Measurements from ENCODE around the gene CNOT3.

CNOT3 gene

DNA sequence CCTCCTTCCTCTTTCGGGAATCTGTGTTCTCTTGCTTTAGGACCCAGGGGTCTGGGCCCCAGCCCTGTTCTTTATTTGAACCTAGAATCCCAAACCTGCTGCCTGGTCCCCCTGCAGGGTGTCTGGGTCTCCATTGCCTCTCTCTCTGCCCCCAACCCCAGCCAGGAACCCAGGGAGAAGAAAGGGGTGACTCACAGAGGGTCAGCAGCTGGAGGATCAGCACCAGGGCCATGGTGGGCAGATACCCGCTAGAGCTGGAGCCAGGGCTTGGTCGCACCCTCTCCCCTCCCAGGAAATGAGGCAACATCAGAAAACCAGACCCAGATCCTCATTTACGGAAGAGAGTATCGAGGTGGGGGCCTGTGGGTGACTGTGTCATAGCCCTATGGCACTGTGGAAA, 37.0 kb upstream of the CNOT3 start, which contains the start of gene OSCAR:
Gene OSCAR, minus strand, starts transcription at position 243 of the 400 bp plus-strand sequence. Its CDS starts 11 bp downstream, at position 232.
- TF ChIP-seq, protein P1, sequence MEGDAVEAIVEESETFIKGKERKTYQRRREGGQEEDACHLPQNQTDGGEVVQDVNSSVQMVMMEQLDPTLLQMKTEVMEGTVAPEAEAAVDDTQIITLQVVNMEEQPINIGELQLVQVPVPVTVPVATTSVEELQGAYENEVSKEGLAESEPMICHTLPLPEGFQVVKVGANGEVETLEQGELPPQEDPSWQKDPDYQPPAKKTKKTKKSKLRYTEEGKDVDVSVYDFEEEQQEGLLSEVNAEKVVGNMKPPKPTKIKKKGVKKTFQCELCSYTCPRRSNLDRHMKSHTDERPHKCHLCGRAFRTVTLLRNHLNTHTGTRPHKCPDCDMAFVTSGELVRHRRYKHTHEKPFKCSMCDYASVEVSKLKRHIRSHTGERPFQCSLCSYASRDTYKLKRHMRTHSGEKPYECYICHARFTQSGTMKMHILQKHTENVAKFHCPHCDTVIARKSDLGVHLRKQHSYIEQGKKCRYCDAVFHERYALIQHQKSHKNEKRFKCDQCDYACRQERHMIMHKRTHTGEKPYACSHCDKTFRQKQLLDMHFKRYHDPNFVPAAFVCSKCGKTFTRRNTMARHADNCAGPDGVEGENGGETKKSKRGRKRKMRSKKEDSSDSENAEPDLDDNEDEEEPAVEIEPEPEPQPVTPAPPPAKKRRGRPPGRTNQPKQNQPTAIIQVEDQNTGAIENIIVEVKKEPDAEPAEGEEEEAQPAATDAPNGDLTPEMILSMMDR (conservative IDR thresholded peaks at IDR 0.05; ENCODE audit: control insufficient read depth, insufficient read depth, low read depth, low read length): no peak
- H3K4me3 ChIP-seq (ENCODE audit: control insufficient read depth, low read depth, low read length): no peak within 1 kb of the TSS
- no peak for DNase-seq (ENCODE audit: low read depth)

DNA sequence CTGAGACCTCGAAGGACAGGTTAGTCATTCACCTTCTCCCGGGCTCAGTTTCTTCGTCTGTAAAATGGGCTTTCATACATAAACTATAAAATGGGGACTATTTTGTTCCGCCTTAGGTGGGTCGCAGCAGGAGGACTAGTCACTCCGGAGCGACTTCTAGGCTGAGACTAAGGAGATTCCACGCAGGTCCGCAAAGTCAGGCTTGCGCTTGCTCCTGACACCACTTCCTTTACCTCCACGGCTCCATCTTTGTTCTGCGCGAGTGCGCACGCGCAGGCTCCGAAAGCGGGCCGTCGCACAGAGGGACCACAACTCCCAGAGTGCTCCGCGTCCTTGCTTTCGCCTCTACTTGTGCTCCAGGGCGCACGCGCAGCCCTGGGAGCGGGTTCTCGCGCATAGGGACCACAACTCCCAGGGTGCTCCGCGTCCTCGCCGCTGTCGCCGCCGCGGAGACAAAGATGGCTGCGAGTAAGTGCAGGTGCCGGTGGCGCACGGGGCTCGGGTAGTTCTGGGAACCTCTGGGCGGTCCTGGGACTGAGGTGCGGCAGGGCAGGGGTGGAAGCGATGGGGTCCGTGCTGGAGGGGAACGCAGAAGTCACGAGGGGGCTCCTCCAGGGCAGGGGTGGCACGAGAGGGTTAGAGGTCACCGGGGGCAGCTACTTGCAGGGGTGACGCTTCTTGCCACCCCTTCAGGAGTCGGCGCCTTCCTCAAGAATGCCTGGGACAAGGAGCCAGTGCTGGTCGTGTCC, 35.0 kb upstream of the CNOT3 start, which contains the start of gene NDUFA3:
Gene NDUFA3, plus strand, starts transcription at position 435 of the 749 bp plus-strand sequence. Its CDS starts 24 bp downstream, at position 459.
- peak; percentile 98 for DNase-seq (ENCODE audit: low read depth)
- H3K4me3 ChIP-seq (ENCODE audit: control insufficient read depth, low read depth, low read length): peak within 1 kb of the TSS; percentile 93
- TF ChIP-seq, protein P1 (conservative IDR thresholded peaks at IDR 0.05; ENCODE audit: control insufficient read depth, insufficient read depth, low read depth, low read length): no peak

DNA sequence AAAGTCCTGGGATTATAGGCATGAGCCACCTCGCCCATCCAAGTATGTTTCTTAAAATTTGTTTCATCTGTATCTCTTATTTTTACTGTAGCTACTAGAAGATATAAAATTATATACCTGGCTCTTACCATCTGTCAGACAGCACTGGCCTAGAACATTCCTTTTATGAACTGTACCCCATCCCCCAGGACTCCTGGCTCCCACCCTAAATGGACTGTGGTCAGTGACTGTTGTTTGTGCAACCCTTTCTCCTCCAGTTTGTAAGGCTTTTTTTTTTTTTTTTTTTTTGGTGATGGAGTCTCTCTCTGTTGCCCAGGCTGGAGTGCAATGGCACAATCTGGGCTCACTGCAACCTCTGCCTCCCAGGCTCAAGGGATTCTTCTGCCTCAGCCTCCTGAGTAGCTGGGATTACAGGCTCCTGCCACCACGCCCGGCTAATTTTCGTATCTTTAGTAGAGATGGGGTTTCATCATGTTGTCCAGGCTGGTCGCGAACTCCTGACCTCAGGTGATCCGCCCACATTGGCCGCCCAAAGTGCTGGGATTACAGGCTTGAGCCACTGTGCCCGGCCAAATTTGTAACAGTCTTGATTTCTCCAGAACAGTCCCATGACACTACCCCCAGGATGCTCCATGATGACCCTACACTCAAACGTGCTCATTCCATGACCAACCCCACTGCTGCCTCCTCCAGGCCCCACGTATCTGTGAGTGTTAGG, 32.4 kb upstream of the CNOT3 start:
- H3K4me3 ChIP-seq (ENCODE audit: control insufficient read depth, low read depth, low read length): no peak overlapping the region
- TF ChIP-seq, protein P1 (conservative IDR thresholded peaks at IDR 0.05; ENCODE audit: control insufficient read depth, insufficient read depth, low read depth, low read length): no peak
- DNase-seq (ENCODE audit: low read depth): peak; percentile 31

DNA sequence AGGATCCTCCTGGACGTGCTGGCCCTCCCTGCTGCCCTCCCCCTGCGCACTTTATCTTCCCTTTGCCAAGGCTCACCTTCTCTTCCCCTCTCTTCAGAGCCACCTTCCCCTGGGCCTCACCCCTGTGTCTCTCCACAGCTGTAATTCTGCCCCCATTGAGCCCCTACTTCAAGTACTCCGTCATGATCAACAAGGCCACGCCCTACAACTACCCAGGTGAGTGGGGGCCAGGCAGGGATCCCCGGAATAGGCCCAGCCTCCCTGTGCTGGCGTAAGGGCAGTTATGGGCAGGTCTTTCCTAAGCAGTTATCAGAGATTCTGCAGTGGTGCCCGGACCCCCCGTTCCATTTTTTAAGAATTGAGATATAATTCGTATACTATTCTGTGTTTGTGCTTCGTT, 31.8 kb upstream of the CNOT3 start:
- TF ChIP-seq, protein P1 (conservative IDR thresholded peaks at IDR 0.05; ENCODE audit: control insufficient read depth, insufficient read depth, low read depth, low read length): no peak
- no peak for DNase-seq (ENCODE audit: low read depth)
- no peak overlapping the region for H3K4me3 ChIP-seq (ENCODE audit: control insufficient read depth, low read depth, low read length)

DNA sequence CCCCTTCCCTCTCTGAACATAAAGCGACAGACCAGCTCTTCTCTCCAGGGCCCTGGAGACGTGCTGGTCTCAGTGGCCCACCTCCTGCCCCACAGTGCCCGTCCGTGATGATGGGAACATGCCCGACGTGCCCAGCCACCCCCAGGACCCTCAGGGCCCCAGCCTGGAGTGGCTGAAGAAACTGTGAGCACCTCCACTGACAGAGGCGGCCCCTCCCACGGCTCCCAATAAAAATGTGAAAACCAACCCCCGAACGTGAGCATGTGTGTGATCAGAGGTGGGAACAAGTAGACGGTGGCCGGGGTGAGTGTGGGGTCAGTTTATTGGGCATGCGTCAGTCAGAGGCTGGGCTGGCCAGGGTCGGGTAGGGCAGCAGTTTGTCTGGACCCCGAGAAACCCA, 30.8 kb upstream of the CNOT3 start:
- TF ChIP-seq, protein P1 (conservative IDR thresholded peaks at IDR 0.05; ENCODE audit: control insufficient read depth, insufficient read depth, low read depth, low read length): no peak
- no peak for DNase-seq (ENCODE audit: low read depth)
- no peak overlapping the region for H3K4me3 ChIP-seq (ENCODE audit: control insufficient read depth, low read depth, low read length)

DNA sequence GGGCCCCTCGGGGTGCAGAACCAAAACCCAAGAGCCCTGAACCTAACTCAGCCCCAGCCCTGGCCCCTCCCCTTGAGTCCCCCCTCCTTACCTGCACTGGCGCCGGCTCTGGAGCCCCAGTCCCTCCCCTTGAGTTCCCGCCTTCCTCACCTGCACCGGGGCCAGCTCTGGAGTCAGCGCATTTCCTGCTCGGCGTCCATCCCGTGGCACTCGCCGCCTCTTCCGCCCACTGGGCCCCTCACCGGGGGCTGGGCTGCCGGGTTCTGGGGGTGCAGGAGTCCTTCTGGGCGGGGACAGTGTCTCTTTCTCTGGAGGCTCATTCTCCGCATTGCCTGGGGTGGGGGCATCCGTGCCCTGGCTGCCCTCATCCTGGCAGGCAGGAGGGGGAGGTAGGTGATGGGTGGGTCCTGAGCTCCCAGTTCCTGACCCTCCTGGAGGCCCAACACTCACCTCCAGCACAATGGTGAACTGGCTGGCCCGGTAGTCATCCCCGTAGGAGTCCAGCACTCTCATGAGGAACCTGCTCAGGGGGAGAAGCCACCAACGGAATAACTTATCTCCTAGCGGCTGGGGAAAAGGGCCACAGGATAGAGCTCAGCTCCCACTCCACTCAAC, 29.6 kb upstream of the CNOT3 start:
- TF ChIP-seq, protein P1 (conservative IDR thresholded peaks at IDR 0.05; ENCODE audit: control insufficient read depth, insufficient read depth, low read depth, low read length): no peak
- no peak for DNase-seq (ENCODE audit: low read depth)
- H3K4me3 ChIP-seq (ENCODE audit: control insufficient read depth, low read depth, low read length): no peak overlapping the region
